Choroid plexus epithelial cell (primary cell): Measurements from ENCODE around the gene HTR3D.
"Not testable (repeated sequence)": the region's sequence is repeated elsewhere in the genome, so short reads cannot be mapped to it uniquely, and the experiment has no call there.

Experiments used
- DNase-seq: peaks from one replicate; pipeline ENCODE4 v3.0.0-alpha.2; 2010; ENCODE audit warnings: low read depth
- H3K4me3 ChIP-seq: 2 replicates; pipeline ENCODE4 v1.5.1; 2011; ENCODE audit warnings: low read depth, mild to moderate bottlenecking, control low read depth, low read length, moderate library complexity
- CTCF ChIP-seq: conservative IDR thresholded peaks from 2 replicates; pipeline ENCODE4 v1.5.1; 2011; ENCODE audit warnings: low read depth, mild to moderate bottlenecking, control low read depth, inconsistent platforms, low read length, moderate library complexity

Gene HTR3D

GRCh38 chr3:184016169-184016570, 15.4 kb upstream of the HTR3D start:
- TF ChIP-seq CTCF, result no peak
- no peak for DNase-seq

GRCh38 chr3:184016811-184017671, 14.5 kb upstream of the HTR3D start:
- TF ChIP-seq CTCF, result peak; percentile 46
- DNase-seq, result peak; percentile 46
- H3K4me3 ChIP-seq, result peak overlapping the region; percentile 100

More at GRCh38 chr3:184016169-184016570, 15.4 kb upstream of the HTR3D start:
- H3K4me3 ChIP-seq, result no peak overlapping the region

- peak; percentile 95 for DNase-seq
- H3K4me3 ChIP-seq, result peak within 1 kb of the TSS; percentile 100
- no peak for TF ChIP-seq CTCF
These were observed 13.7 kb upstream of the HTR3D start, which contains the start of gene ABCC5 for GRCh38 chr3:184017672-184018423. Gene ABCC5, minus strand, starts transcription at chr3:184017884. Its CDS starts 3,492 bp downstream, at chr3:184014392.

GRCh38 chr3:184018424-184018973, 13.0 kb upstream of the HTR3D start:
- peak overlapping the region; percentile 100 for H3K4me3 ChIP-seq
- DNase-seq, result no peak
- no peak for TF ChIP-seq CTCF

- no peak for DNase-seq
- H3K4me3 ChIP-seq, result no peak overlapping the region
- no peak for TF ChIP-seq CTCF
These were observed 9.2 kb upstream of the HTR3D start for GRCh38 chr3:184022323-184022722.

GRCh38 chr3:184025256-184025655, 6.3 kb upstream of the HTR3D start:
- not testable (repeated sequence) for H3K4me3 ChIP-seq

GRCh38 chr3:184028275-184028890, 3.2 kb upstream of the HTR3D start:
- not testable (repeated sequence) for DNase-seq, H3K4me3 ChIP-seq

More at GRCh38 chr3:184025256-184025655, 6.3 kb upstream of the HTR3D start:
- DNase-seq, result not testable (repeated sequence)
